Measurements from ENCODE around the gene SLC17A2.

Gene SLC17A2

GRCh38 chr6:25893778-25894177 lies 36.7 kb downstream of the SLC17A2 start:
- Histone ChIP-seq H3K9me3 (ENCODE audit: control insufficient read depth, insufficient read depth, low read length) (no peaks in the 10 kb centered on the region), H3K36me3 (ENCODE audit: insufficient read depth, low read length) (no peaks in the 10 kb centered on the region), H3K4me1 (ENCODE audit: insufficient read depth, low read length) (peaks cover 8% of the 10 kb centered on the region), H3K9ac (ENCODE audit: low read depth, low read length) (no peak overlapping the region)

- H3K9me3 ChIP-seq (ENCODE audit: control insufficient read depth, insufficient read depth, low read length) = no peaks in the 10 kb centered on the region
- H3K36me3 ChIP-seq (ENCODE audit: insufficient read depth, low read length) = no peaks in the 10 kb centered on the region
- no peak overlapping the region for H3K9ac ChIP-seq (ENCODE audit: low read depth, low read length)
- H3K4me1 ChIP-seq (ENCODE audit: insufficient read depth, low read length) = no peaks in the 10 kb centered on the region
Measured at GRCh38 chr6:25892877-25893276, 37.6 kb downstream of the SLC17A2 start.

GRCh38 chr6:25889877-25890853 lies 40.3 kb downstream of the SLC17A2 start:
- H3K9me3 ChIP-seq (ENCODE audit: control insufficient read depth, insufficient read depth, low read length) = no peaks in the 10 kb centered on the region
- H3K9ac ChIP-seq (ENCODE audit: low read depth, low read length) = no peak overlapping the region
- no peaks in the 10 kb centered on the region for H3K4me1 ChIP-seq (ENCODE audit: insufficient read depth, low read length)
- H3K36me3 ChIP-seq (ENCODE audit: insufficient read depth, low read length) = no peaks in the 10 kb centered on the region

GRCh38 chr6:25888626-25889025 lies 41.9 kb downstream of the SLC17A2 start:
- Histone ChIP-seq H3K9me3 (ENCODE audit: control insufficient read depth, insufficient read depth, low read length) (no peaks in the 10 kb centered on the region), H3K9ac (ENCODE audit: low read depth, low read length) (no peak overlapping the region), H3K4me1 (ENCODE audit: insufficient read depth, low read length) (no peaks in the 10 kb centered on the region), H3K36me3 (ENCODE audit: insufficient read depth, low read length) (no peaks in the 10 kb centered on the region)

- Histone ChIP-seq H3K9ac (ENCODE audit: low read depth, low read length) (no peak overlapping the region), H3K4me1 (ENCODE audit: insufficient read depth, low read length) (no peaks in the 10 kb centered on the region), H3K9me3 (ENCODE audit: control insufficient read depth, insufficient read depth, low read length) (no peaks in the 10 kb centered on the region), H3K36me3 (ENCODE audit: insufficient read depth, low read length) (no peaks in the 10 kb centered on the region)
Measured at GRCh38 chr6:25886066-25886465, 44.4 kb downstream of the SLC17A2 start.

GRCh38 chr6:25883991-25884390 lies 46.5 kb downstream of the SLC17A2 start:
- H3K9ac ChIP-seq (ENCODE audit: low read depth, low read length) = no peak overlapping the region
- H3K9me3 ChIP-seq (ENCODE audit: control insufficient read depth, insufficient read depth, low read length) = no peaks in the 10 kb centered on the region
- H3K4me1 ChIP-seq (ENCODE audit: insufficient read depth, low read length) = no peaks in the 10 kb centered on the region
- no peaks in the 10 kb centered on the region for H3K36me3 ChIP-seq (ENCODE audit: insufficient read depth, low read length)

- Histone ChIP-seq H3K9me3 (ENCODE audit: control insufficient read depth, insufficient read depth, low read length) (no peaks in the 10 kb centered on the region), H3K4me1 (ENCODE audit: insufficient read depth, low read length) (no peaks in the 10 kb centered on the region), H3K36me3 (ENCODE audit: insufficient read depth, low read length) (no peaks in the 10 kb centered on the region), H3K9ac (ENCODE audit: low read depth, low read length) (no peak overlapping the region)
Measured at GRCh38 chr6:25883536-25883935, 47.0 kb downstream of the SLC17A2 start.

- Histone ChIP-seq H3K9ac (ENCODE audit: low read depth, low read length) (no peak overlapping the region), H3K36me3 (ENCODE audit: insufficient read depth, low read length) (no peaks in the 10 kb centered on the region), H3K4me1 (ENCODE audit: insufficient read depth, low read length) (no peaks in the 10 kb centered on the region), H3K9me3 (ENCODE audit: control insufficient read depth, insufficient read depth, low read length) (no peaks in the 10 kb centered on the region)
Measured at GRCh38 chr6:25882051-25882496, 48.4 kb downstream of the SLC17A2 start.

- Histone ChIP-seq H3K9me3 (ENCODE audit: control insufficient read depth, insufficient read depth, low read length) (no peaks in the 10 kb centered on the region), H3K9ac (ENCODE audit: low read depth, low read length) (no peak overlapping the region), H3K36me3 (ENCODE audit: insufficient read depth, low read length) (no peaks in the 10 kb centered on the region), H3K4me1 (ENCODE audit: insufficient read depth, low read length) (no peaks in the 10 kb centered on the region)
Measured at GRCh38 chr6:25880601-25881000, 49.9 kb downstream of the SLC17A2 start.

- Histone ChIP-seq H3K4me1 (ENCODE audit: insufficient read depth, low read length) (no peaks in the 10 kb centered on the region), H3K36me3 (ENCODE audit: insufficient read depth, low read length) (no peaks in the 10 kb centered on the region), H3K9me3 (ENCODE audit: control insufficient read depth, insufficient read depth, low read length) (no peaks in the 10 kb centered on the region), H3K9ac (ENCODE audit: low read depth, low read length) (no peak overlapping the region)
Measured at GRCh38 chr6:25878721-25879322, 51.7 kb downstream of the SLC17A2 start.

GRCh38 chr6:25875926-25876602 lies 54.4 kb downstream of the SLC17A2 start:
- Histone ChIP-seq H3K36me3 (ENCODE audit: insufficient read depth, low read length) (no peaks in the 10 kb centered on the region), H3K9me3 (ENCODE audit: control insufficient read depth, insufficient read depth, low read length) (no peaks in the 10 kb centered on the region), H3K4me1 (ENCODE audit: insufficient read depth, low read length) (no peaks in the 10 kb centered on the region), H3K9ac (ENCODE audit: low read depth, low read length) (no peak overlapping the region)

- Histone ChIP-seq H3K36me3 (ENCODE audit: insufficient read depth, low read length) (no peaks in the 10 kb centered on the region), H3K9me3 (ENCODE audit: control insufficient read depth, insufficient read depth, low read length) (no peaks in the 10 kb centered on the region), H3K9ac (ENCODE audit: low read depth, low read length) (no peak overlapping the region), H3K4me1 (ENCODE audit: insufficient read depth, low read length) (no peaks in the 10 kb centered on the region)
Measured at GRCh38 chr6:25875563-25875905, 55.0 kb downstream of the SLC17A2 start.

GRCh38 chr6:25874822-25875562 lies 55.5 kb downstream of the SLC17A2 start:
- Histone ChIP-seq H3K9ac (ENCODE audit: low read depth, low read length) (no peak overlapping the region), H3K36me3 (ENCODE audit: insufficient read depth, low read length) (no peaks in the 10 kb centered on the region), H3K4me1 (ENCODE audit: insufficient read depth, low read length) (no peaks in the 10 kb centered on the region), H3K9me3 (ENCODE audit: control insufficient read depth, insufficient read depth, low read length) (no peaks in the 10 kb centered on the region)

GRCh38 chr6:25874118-25874517 lies 56.4 kb downstream of the SLC17A2 start, which contains the start of gene SLC17A3:
SLC17A3 (minus strand) TSS chr6:25874243; CDS start chr6:25868387, 5,856 bp downstream.
- H3K4me1 ChIP-seq (ENCODE audit: insufficient read depth, low read length) = no peaks in the 10 kb centered on the region
- H3K9ac ChIP-seq (ENCODE audit: low read depth, low read length) = no peak within 1 kb of the TSS
- no peaks in the 10 kb centered on the region for H3K36me3 ChIP-seq (ENCODE audit: insufficient read depth, low read length)
- no peaks in the 10 kb centered on the region for H3K9me3 ChIP-seq (ENCODE audit: control insufficient read depth, insufficient read depth, low read length)
